Fibroblast of skin of scalp (primary cell): ENCODE results near the gene CYTH2. TPM values are rescaled to one million over a fixed set of nuclear protein-coding genes. Genes with fewer than 3 reads are reported as not detected.

Experiments
- DNase-seq: peaks from one replicate; pipeline ENCODE4 v3.0.0-alpha.2; 2013
- polyA plus RNA-seq, 2 experiments: library from polyadenylated mRNA; unstranded; fragments of 120-200 nt; gene quantifications; one replicate each; pipeline ENCODE4 v1.2.1, GENCODE V29; 2013; ENCODE audit not compliant: insufficient read length in 2 of 2

Gene CYTH2, protein sequence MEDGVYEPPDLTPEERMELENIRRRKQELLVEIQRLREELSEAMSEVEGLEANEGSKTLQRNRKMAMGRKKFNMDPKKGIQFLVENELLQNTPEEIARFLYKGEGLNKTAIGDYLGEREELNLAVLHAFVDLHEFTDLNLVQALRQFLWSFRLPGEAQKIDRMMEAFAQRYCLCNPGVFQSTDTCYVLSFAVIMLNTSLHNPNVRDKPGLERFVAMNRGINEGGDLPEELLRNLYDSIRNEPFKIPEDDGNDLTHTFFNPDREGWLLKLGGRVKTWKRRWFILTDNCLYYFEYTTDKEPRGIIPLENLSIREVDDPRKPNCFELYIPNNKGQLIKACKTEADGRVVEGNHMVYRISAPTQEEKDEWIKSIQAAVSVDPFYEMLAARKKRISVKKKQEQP
- 53.9 TPM for polyA plus RNA-seq (2013, experiment 1 of 2; ENCODE audit: insufficient read length)
- 48.1 TPM for polyA plus RNA-seq (2013, experiment 2 of 2; ENCODE audit: insufficient read length)

DNA sequence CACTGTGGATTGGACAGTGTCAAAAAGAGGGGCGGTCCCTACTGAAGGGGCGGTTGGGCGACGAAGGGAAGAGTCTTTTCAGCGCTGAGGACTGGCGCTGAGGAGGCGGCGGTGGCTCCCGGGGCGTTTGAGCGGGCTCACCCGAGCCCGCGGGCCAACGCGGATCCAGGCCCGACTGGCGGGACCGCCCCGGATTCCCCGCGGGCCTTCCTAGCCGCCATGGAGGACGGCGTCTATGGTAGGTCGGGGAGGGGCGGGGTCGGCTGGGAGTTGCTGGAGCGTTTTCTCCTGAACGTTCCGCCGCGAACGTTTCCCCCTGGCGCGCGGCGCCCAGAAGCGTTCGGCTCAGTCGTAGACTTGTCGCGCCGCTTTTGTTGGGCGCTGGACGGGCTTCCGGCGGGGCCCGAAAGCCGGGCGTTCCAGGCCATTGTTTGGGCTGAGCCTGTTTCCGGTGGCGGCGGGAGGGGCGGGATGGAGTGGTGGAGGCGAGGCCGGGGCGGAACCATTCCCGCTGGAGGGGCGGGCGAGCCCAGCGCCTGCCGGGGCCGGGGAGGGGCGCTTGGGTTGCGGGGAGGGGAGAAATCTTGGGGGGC is at the start of gene CYTH2:
Gene CYTH2 (plus strand): TSS at position 81 of the 593 bp plus-strand sequence. CDS start 139 bp downstream, at position 220.
- peak; percentile 87 for DNase-seq

DNA sequence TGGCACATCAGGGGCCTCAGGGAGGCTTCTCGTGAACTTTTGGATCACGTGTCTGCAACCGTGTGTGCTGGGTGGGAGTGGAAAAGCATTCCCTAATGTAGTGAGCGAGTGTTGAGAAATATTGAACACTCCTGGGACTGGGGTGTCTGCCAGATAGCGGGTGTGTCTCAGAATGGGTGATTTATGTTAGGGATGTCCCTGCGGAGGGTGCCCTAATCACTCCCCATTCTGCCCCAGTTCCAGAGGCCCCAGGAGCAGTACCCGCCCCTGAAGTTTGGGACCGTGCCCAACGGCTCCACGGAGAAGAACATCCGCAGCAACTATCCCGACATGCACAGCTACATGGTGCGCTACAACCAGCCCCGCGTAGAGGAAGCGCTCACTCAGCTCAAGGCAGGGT is 47.6 kb upstream of the CYTH2 start:
- DNase-seq: no peak

GRCh38 chr19:48424694-48425219 is 44.4 kb upstream of the CYTH2 start:
- peak; percentile 78 for DNase-seq

- DNase-seq: no peak
Observed at GRCh38 chr19:48428670-48429069, 40.5 kb upstream of the CYTH2 start.

- DNase-seq: no peak
Observed at GRCh38 chr19:48433337-48433736, 35.8 kb upstream of the CYTH2 start.

GRCh38 chr19:48436586-48436985 is 32.6 kb upstream of the CYTH2 start:
- no peak for DNase-seq

DNA sequence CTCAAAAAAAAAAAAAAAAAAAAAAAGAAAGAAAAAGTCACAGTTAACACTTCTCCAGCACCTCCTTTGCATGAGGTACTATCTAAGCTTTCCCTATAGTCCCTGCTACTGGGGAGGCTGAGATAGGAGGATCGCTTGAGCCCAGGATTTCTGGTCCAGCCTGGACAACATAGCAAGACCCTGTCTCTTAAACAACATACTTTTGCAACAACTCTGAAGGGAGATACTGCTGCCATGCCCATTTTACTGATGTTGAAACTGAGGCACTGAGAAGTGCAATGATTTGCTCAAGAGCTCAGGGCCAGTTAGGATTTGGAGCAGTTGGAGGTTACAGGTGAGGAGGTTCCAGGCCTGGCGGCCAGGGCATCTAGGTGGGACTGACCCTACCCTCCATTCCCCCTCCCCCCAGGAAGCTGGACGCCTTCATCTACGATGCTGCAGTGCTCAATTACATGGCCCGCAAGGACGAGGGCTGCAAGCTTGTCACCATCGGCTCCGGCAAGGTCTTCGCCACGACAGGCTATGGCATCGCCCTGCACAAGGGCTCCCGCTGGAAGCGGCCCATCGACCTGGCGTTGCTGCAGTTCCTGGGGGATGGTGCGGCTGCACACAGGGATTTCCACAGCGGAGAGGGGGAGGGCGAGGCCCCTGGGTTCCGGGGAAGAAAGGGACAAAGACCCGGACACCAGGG is 27.7 kb upstream of the CYTH2 start:
- no peak for DNase-seq

DNA sequence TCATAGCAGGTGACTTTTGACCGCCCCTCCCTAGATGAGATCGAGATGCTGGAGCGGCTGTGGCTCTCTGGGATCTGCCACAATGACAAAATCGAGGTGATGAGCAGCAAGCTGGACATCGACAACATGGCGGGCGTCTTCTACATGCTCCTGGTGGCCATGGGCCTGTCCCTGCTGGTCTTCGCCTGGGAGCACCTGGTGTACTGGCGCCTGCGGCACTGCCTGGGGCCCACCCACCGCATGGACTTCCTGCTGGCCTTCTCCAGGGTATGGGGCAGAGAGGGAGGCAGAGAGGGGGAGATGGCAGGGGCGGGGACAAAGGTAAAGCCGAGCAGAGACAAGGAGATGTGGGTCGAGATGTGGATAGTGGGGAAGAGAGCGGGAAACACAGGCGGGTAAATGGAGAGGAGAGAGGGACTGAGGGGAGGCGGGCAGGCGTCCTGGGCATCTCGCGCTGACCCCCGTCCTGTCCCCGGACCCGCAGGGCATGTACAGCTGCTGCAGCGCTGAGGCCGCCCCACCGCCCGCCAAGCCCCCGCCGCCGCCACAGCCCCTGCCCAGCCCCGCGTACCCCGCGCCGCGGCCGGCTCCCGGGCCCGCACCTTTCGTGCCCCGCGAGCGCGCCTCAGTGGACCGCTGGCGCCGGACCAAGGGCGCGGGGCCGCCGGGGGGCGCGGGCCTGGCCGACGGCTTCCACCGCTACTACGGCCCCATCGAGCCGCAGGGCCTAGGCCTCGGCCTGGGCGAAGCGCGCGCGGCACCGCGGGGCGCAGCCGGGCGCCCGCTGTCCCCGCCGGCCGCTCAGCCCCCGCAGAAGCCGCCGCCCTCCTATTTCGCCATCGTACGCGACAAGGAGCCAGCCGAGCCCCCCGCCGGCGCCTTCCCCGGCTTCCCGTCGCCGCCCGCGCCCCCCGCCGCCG is 26.8 kb upstream of the CYTH2 start:
- DNase-seq: no peak

GRCh38 chr19:48443256-48443655 is 25.9 kb upstream of the CYTH2 start:
- no peak for DNase-seq

- no peak for DNase-seq
Observed at GRCh38 chr19:48443731-48444128, 25.4 kb upstream of the CYTH2 start.

DNA sequence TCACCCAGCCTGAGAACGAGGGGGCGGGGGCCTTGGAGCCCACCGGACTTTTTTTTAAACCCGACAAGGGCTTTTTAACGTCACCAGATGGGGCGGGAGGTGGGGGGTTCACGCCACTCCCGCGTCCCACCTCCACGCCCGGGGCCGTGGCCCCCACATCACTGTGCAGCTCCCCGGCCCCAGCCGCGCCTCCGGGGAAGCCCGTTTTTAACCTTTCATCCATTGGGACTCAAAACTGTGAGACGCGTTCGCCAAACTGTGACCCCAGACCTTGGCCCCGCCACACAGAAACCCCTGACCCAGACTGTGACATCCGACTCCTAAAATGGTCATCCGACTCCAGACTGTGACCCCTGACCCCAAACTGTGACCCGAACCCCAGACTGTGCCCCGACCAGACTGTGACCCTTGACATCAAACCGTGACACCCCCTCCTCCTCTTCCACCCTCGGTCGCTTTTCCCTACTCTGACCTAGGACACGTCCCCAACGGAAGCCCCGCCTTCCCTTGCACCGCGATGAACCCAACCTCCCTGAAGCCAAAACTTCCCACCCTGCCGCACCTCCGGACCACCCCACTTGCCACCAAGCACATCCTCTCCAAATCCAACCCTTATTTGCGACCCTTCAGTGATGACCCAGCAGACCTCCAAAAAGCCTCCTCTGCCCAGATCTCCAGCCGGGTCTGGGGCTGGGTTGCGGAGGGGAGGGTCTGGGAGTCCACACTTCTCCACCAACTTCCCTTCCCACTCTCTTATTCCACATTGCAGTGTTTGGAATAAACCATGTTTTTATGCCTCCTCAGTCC is 24.8 kb upstream of the CYTH2 start:
- no peak for DNase-seq

DNA sequence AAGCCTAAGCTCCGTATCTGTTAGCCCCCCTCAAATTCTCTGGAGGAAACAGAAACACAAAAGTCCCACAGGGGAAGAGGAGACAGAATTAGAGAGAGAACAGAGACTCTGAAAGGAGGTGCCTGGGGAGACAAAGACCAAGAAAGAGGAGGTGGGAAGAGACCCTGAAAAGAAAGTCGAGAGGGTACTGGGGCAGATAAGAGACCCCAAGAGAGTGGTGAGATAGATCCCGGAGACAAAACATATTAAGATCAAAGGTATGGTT is 24.3 kb upstream of the CYTH2 start:
- no peak for DNase-seq

DNA sequence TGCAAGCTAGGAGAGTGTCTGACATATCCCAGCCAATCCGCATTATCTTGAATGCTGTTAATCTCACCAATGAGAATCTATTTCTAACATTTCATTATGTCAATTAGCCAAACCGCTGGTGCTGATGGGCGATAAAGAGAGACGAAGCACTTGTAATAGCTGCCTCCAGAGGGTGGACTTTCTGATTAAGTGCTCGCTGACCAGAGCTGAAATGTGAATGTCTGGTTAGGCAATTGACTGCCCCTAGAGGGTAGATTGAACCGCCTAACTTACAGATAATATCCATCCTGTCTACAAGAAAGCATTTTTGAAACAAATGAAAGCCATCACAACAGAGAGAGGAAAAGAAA is 23.9 kb upstream of the CYTH2 start:
- DNase-seq: peak; percentile 93

DNA sequence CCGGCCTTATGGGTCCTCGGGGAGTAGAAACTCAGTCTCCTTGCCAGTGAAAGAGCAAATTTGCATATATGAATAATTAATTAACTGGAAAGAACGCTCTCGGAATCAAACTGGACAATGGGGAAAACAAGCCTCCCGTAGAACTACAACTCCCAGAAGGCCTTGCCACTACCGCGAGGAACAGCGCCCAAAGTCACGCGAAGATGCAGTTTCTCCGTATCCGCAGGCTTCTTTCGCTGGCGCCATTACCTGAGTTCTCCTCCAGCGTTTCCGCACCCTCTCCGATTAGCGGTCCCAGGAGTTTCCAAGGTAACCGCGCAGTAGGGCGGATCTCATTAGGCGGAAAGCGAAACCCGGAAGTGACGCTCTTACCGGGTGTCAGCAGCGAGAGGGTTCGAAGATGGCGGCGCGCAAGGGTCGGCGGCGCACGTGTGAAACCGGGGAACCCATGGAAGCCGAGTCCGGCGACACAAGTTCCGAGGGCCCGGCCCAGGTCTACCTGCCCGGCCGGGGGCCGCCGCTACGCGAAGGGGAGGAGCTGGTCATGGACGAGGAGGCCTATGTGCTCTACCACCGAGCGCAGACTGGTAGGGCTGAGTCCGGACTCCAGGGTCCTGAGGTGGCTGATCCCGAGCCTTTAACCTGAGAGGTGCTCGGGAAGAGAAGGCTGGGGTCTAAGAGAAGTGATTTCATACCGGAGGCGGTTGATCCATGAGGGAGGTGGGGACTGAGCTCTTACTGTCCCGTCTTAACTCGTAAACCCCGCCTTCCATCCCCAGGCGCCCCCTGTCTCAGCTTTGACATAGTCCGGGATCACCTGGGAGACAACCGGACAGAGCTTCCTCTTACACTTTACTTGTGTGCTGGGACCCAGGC is 23.3 kb upstream of the CYTH2 start, which contains the start of gene GRWD1:
Gene GRWD1 (plus strand): TSS at position 378 of the 876 bp plus-strand sequence. CDS start 23 bp downstream, at position 401.
- DNase-seq: peak; percentile 95

DNA sequence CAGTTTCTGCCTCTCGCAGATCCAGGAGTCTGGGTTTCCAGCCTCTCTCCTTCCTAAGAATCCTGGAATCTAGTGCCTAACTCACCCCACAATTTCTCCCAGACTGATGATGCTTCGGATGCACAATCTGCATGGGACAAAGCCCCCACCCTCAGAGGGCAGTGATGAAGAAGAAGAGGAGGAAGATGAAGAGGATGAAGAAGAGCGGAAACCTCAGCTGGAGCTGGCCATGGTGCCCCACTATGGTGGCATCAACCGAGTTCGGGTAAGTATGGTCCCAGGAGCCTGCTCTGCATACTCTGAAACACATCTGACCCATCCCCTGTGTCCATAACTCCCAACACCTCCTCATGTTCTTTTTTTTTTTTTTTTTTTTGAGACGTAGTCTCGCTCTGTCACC is 22.6 kb upstream of the CYTH2 start:
- DNase-seq: no peak

DNA sequence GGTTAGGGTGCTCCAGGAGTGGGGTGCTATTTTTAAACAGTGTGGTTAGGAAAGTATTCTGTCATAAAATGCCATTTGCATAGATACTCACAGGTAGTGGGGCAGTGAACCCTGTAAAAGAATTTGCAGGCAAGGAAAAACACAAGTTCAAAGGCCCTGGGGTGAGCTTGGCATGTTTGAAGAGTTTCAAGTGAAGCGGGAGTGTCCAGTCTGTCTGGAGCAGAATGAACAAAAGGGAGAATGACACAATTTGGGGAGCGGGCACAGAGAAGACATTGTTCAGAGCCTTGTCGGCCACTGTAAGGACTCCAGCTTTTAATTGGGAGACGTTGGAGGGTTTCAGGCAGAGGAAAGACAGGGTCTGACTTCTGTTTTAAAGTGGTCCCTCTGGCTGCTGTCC is 20.6 kb upstream of the CYTH2 start:
- DNase-seq: no peak

- DNase-seq: no peak
Observed at GRCh38 chr19:48450441-48450840, 18.7 kb upstream of the CYTH2 start.

- no peak for DNase-seq
Observed at GRCh38 chr19:48450863-48451262, 18.3 kb upstream of the CYTH2 start.

DNA sequence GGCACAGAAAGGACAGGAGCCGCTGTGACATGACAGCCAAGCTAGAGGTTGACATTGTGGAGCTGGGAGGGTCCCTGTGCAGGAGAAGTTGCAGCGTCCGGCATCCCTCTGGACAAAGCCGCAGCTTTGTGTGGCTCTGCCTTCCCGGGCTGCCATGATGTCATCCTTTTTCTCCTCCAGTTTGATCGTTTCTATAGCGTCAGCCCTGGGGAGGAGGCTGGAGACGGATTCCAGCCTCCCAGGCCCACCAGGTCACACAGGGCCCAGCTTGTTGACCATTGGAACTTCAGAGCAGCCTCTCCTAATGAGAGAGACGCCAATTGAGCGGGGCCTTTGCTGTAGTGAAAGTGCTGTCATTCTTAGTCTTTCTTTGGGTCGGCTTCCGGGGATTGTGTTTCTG is 17.5 kb upstream of the CYTH2 start:
- DNase-seq: no peak
